Measurements from ENCODE around the gene GNAI3. TPM values are rescaled to one million over a fixed set of nuclear protein-coding genes. Genes with fewer than 3 reads are reported as not detected.

The GNAI3 gene
- total and polyA plus RNA-seq, 2 of the 13 experiments (the other 11 are each of a cell fraction or from before 2014, with no cell fraction given), result 4.3 to 9.0 TPM

DNA sequence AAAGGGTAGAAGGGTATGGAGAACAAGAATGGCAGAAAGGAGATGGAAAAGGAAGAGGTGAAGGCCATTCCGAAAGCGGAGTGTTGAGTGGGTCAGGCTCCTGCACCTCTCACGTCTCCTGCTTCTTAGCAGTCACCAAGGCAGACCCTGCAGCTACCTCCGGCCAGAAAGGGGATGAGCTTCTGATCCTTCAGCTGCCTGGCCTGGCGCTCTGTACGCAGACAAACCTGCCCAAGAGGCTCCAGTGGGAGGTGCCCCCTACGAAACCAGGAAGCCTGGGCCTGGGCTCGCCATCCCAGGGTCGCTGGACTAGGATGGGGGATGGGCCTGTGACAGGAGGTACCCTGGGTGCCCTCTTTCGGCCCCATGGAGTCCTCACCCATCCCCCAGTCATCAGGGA lies 5.8 kb upstream of the GNAI3 start:
- H3K4me1 ChIP-seq (ENCODE audit: insufficient read depth, low read length), result peaks cover 50% of the 10 kb centered on the region
- in situ Hi-C loops (cut with HindIII; ENCODE audit: extremely low pct_ligation_motif_present, low pct_unique_long_range_greater_than_20kb) (loop anchor here (10.0 kb wide), 1 partner anchor 172 kb away; the partner anchor contains the start of gene GSTM5), intact Hi-C loops (cut with micrococcal nuclease; ENCODE audit: unreplicated experiment) (loop anchor here (2.0 to 10.0 kb wide), 2 partner anchors 96 to 442 kb away; partner anchors contain the start of gene AHCYL1)
- no peak overlapping the region for H3K9ac ChIP-seq (ENCODE audit: insufficient read depth, low read depth, low read length)
- H3K4me2 ChIP-seq (ENCODE audit: low read depth, low read length), result no peak overlapping the region
- H3K27ac ChIP-seq (ENCODE audit: extremely low read length, insufficient read depth, low read length), result no peak overlapping the region
- no peaks in the 10 kb centered on the region for H3K9me3 ChIP-seq (ENCODE audit: low read length)
- peaks cover 7 to 19% of the 10 kb centered on the region in 2 experiments; a peak in 3 of 5 replicates for H3K27me3 ChIP-seq (ENCODE audit: control insufficient read depth in 1 of 2, insufficient read depth in 2 of 2, low read length in 2 of 2)
- H2AFZ ChIP-seq (ENCODE audit: low read length), result no peak overlapping the region
- no TSS peak for BruUV-seq (replicated peaks)
- H3K79me2 ChIP-seq (ENCODE audit: insufficient read depth, low read length), result peaks cover 11% of the 10 kb centered on the region
- WGBS (ENCODE audit: low lambda C conversion rate), result 71% methylated on average over 5 of the region's 10 CpGs
- no peak for DNase-seq (ENCODE audit: low spot score)
- H3K36me3 ChIP-seq (replicated peaks in 1 of 2; ENCODE audit: control insufficient read depth in 1 of 2, insufficient read depth in 2 of 2, low read length in 2 of 2), result no peaks in the 10 kb centered on the region
- no peaks in the 10 kb centered on the region for H4K20me1 ChIP-seq (ENCODE audit: insufficient read depth, low read length)
- TF ChIP-seq CEBPG (CRISPR knock-in tag; IDR thresholded peaks at IDR 0.05), result no peak
- no peak for TF ChIP-seq ZNF781 (CRISPR knock-in tag; IDR thresholded peaks at IDR 0.05; ENCODE audit: borderline replicate concordance, not compliant biosample characterization)
- TF ChIP-seq ZNF605 (CRISPR knock-in tag; IDR thresholded peaks at IDR 0.05), result no peak
- no peak for TF ChIP-seq MXD4 (CRISPR knock-in tag; IDR thresholded peaks at IDR 0.05)
- TF ChIP-seq ZNF83 (CRISPR knock-in tag; IDR thresholded peaks at IDR 0.05; ENCODE audit: borderline replicate concordance), result no peak
- TF ChIP-seq TARDBP (CRISPR knock-in tag; IDR thresholded peaks at IDR 0.05), result no peak
- no peak for TF ChIP-seq NCOA1 (CRISPR knock-in tag; IDR thresholded peaks at IDR 0.05)
- TF ChIP-seq, protein P1, sequence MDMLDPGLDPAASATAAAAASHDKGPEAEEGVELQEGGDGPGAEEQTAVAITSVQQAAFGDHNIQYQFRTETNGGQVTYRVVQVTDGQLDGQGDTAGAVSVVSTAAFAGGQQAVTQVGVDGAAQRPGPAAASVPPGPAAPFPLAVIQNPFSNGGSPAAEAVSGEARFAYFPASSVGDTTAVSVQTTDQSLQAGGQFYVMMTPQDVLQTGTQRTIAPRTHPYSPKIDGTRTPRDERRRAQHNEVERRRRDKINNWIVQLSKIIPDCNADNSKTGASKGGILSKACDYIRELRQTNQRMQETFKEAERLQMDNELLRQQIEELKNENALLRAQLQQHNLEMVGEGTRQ (IDR thresholded peaks at IDR 0.05; ENCODE audit: low read depth, low read length), result no peak
- TF ChIP-seq, protein P1 (CRISPR knock-in tag; IDR thresholded peaks at IDR 0.05; ENCODE audit: borderline replicate concordance), result no peak
- TF ChIP-seq FOXK2 (IDR thresholded peaks at IDR 0.05), result no peak
- no peak for TF ChIP-seq NR2F6 (IDR thresholded peaks at IDR 0.05)
- TF ChIP-seq NR2F6 (CRISPR knock-in tag; IDR thresholded peaks at IDR 0.05), result no peak
- TF ChIP-seq ZNF850 (CRISPR knock-in tag; conservative IDR thresholded peaks at IDR 0.05), result no peak
- no peak for TF ChIP-seq ZNF274 (CRISPR knock-in tag; IDR thresholded peaks at IDR 0.05)
- TF ChIP-seq SMC3 (IDR thresholded peaks at IDR 0.05; ENCODE audit: low read length), result no peak
- TF ChIP-seq ARNTL (CRISPR knock-in tag; IDR thresholded peaks at IDR 0.05), result no peak
- no peak for TF ChIP-seq TP53 (CRISPR knock-in tag; conservative IDR thresholded peaks at IDR 0.05)
- no peak for TF ChIP-seq FOXC1 (CRISPR knock-in tag; IDR thresholded peaks at IDR 0.05; ENCODE audit: borderline replicate concordance)
- TF ChIP-seq ZKSCAN5 (CRISPR knock-in tag; IDR thresholded peaks at IDR 0.05), result no peak
- no peak for TF ChIP-seq KLF15 (CRISPR knock-in tag; IDR thresholded peaks at IDR 0.05; ENCODE audit: borderline replicate concordance)
- no peak for TF ChIP-seq ZZZ3 (CRISPR knock-in tag; IDR thresholded peaks at IDR 0.05; ENCODE audit: borderline replicate concordance)
- ChIA-PET CTCF (ENCODE audit: low intra/inter-chr PET ratio, low total read pairs) (no interaction called here), POLR2A (no interaction called here)
- FAIRE-seq, result no peak
- no peak for ATAC-seq
- H3K4me3 ChIP-seq (replicated peaks in 1 of 3; ENCODE audit: insufficient read depth in 1 of 3, low read depth in 2 of 3, low read length in 3 of 3), result no peak overlapping the region
